Testis (tissue), 2 donors: ENCODE measurements around the gene ARF6.

Source experiments
- CTCF ChIP-seq, 3 experiments: fragments of 450-650 bp in 2 of 3; fragments of 200-600 bp in 1 of 3; sonication (generic) in 1 of 3; IDR thresholded peaks; one replicate each; pipeline ENCODE4 v1.5.1; 2016 to 2019; ENCODE audit warnings: antibody characterized with exemption in 3 of 3, mild to moderate bottlenecking in 2 of 3, moderate library complexity in 1 of 3
- POLR2A ChIP-seq: fragments of 450-650 bp; IDR thresholded peaks from one replicate; pipeline ENCODE4 v1.6.1; 2017; ENCODE audit warnings: antibody characterized with exemption, mild to moderate bottlenecking, moderate library complexity

GRCh38 chr14:49881350-49882001 lies 11.4 kb upstream of the ARF6 start:
- TF ChIP-seq CTCF (IDR thresholded peaks at IDR 0.05): no peak
- TF ChIP-seq POLR2A: no peak
